Chondrocyte (in vitro differentiated cells): ENCODE results near the gene RNF213. TPM values are rescaled to one million over a fixed set of nuclear protein-coding genes. Genes with fewer than 3 reads are reported as not detected.

Source experiments
- DNase-seq: peaks from one replicate; pipeline ENCODE4 v3.0.0; 2021; ENCODE audit warnings: mixed read lengths, low spot score
- H3K27ac Mint-ChIP-seq: one replicate; pipeline ENCODE4 v1.8.0; 2021; ENCODE audit warnings: mild to moderate bottlenecking, moderate library complexity, mixed read lengths; ENCODE audit not compliant: unreplicated experiment
- H3K27me3 Mint-ChIP-seq: 2 replicates; pipeline ENCODE4 v1.8.0; 2021; ENCODE audit warnings: low read depth, mixed read lengths
- H3K36me3 Mint-ChIP-seq: 2 replicates; pipeline ENCODE4 v1.8.0; 2021; ENCODE audit warnings: low read depth, mixed read lengths
- H3K4me1 Mint-ChIP-seq: 2 replicates; pipeline ENCODE4 v1.8.0; 2021; ENCODE audit warnings: low read depth, mild to moderate bottlenecking, mixed read lengths
- H3K4me3 Mint-ChIP-seq: one replicate; pipeline ENCODE4 v1.8.0; 2021; ENCODE audit warnings: mild to moderate bottlenecking, moderate library complexity, mixed read lengths; ENCODE audit not compliant: unreplicated experiment
- H3K9me3 Mint-ChIP-seq: 2 replicates; pipeline ENCODE4 v1.8.0; 2021; ENCODE audit warnings: low read depth, mixed read lengths
- total RNA-seq: library from RNA; stranded (reverse); gene quantifications from 3 replicates; pipeline ENCODE4 v1.2.1, GENCODE V29; 2021
- TF ChIP-seq, protein P1 (sequence below): fragments of 200-600 bp; sonication (generic); IDR thresholded peaks from 2 replicates; pipeline ENCODE4 v1.5.0; 2021; ENCODE audit warnings: antibody characterized with exemption, mild to moderate bottlenecking, moderate library complexity

RNF213 gene
- total RNA-seq, 1 donor from 2014 or later = 73.2 TPM

DNA sequence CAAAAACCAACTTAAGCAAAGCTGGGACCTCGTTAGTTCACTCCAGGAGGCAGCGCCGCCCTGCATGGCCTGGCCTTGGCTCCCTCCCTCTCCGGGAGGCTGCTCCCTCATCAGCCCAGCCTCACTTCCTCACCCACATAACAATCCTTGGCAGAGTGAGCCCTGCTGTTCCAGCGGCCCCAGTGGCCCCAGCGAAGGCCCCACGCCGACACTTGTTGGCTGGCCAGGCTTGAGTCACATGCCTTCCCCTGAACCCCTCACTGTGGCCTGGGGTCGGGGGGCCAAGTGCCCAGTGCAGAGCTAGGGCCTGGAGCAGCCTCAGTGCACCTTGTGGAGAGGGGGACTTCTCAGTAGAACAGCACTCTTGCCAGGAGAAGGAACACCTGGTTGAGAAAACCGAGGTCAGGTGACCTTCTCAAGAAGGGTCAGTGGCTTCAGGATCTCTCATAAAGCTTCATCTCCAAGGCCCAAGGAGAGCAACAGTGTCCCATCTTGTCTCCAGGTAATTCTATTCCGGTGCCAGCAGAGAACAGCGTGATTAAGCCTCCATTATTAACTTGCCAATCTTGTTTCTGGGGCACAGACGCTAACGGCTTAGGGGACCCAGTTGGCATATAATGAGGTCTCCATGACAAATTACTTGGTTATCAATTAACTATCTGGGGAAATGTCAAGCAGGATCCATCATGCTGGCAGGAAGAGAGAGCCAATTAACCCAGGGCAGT is 181.1 kb downstream of the RNF213 start:
- peaks cover 3% of the 10 kb centered on the region for H3K36me3 Mint-ChIP-seq
- no peak for DNase-seq
- TF ChIP-seq, protein P1, sequence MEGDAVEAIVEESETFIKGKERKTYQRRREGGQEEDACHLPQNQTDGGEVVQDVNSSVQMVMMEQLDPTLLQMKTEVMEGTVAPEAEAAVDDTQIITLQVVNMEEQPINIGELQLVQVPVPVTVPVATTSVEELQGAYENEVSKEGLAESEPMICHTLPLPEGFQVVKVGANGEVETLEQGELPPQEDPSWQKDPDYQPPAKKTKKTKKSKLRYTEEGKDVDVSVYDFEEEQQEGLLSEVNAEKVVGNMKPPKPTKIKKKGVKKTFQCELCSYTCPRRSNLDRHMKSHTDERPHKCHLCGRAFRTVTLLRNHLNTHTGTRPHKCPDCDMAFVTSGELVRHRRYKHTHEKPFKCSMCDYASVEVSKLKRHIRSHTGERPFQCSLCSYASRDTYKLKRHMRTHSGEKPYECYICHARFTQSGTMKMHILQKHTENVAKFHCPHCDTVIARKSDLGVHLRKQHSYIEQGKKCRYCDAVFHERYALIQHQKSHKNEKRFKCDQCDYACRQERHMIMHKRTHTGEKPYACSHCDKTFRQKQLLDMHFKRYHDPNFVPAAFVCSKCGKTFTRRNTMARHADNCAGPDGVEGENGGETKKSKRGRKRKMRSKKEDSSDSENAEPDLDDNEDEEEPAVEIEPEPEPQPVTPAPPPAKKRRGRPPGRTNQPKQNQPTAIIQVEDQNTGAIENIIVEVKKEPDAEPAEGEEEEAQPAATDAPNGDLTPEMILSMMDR = no peak
- H3K27me3 Mint-ChIP-seq = peaks cover 11% of the 10 kb centered on the region
- no peak overlapping the region for H3K4me3 Mint-ChIP-seq
- no peak overlapping the region for H3K27ac Mint-ChIP-seq
- no peaks in the 10 kb centered on the region for H3K4me1 Mint-ChIP-seq
- H3K9me3 Mint-ChIP-seq = no peaks in the 10 kb centered on the region

DNA sequence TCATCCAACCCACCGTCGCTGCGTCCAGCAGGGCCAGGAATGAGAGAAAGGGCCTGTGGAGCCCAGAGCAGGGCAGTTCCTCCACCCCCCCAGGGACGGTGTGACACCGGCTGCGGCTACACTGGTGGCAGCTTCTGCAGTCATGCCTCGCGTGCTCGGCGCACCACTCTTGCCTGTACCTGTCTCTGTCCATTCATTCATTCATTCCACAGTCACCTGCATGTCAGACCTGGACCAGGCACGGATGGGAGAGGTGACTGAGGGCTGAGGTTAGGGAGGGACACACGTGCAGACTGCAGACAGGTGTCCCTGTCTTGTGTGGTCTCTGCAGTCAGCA is 181.6 kb downstream of the RNF213 start:
- Mint-ChIP-seq H3K27ac (no peak overlapping the region), H3K4me3 (no peak overlapping the region), H3K9me3 (no peaks in the 10 kb centered on the region), H3K4me1 (no peaks in the 10 kb centered on the region), H3K27me3 (peaks cover 11% of the 10 kb centered on the region), H3K36me3 (peaks cover 3% of the 10 kb centered on the region)
- DNase-seq = no peak
- TF ChIP-seq, protein P1 = no peak

DNA sequence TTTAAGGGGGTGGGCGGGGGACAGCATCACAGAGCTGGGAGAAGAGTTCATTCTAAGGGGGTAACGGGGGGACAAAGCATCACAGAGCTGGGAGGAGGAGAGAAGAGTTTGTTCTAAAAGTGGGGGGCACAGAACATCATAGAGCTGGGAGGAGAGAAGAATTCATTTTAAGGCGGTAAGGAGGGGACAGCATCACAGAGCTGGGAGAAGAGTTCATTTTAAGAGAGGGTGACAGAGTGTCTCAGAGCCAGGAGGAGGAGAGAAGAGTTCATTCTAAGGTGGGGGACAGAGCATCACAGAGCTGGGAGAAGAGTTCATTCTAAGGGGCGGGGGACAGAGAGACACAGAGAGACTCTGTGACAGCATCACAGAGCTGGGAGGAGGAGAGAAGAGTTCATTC is 182.1 kb downstream of the RNF213 start:
- Mint-ChIP-seq H3K27me3 (peaks cover 11% of the 10 kb centered on the region), H3K4me1 (no peaks in the 10 kb centered on the region), H3K27ac (no peak overlapping the region), H3K4me3 (no peak overlapping the region), H3K9me3 (no peaks in the 10 kb centered on the region), H3K36me3 (peaks cover 3% of the 10 kb centered on the region)
- DNase-seq = no peak
- TF ChIP-seq, protein P1 = no peak

DNA sequence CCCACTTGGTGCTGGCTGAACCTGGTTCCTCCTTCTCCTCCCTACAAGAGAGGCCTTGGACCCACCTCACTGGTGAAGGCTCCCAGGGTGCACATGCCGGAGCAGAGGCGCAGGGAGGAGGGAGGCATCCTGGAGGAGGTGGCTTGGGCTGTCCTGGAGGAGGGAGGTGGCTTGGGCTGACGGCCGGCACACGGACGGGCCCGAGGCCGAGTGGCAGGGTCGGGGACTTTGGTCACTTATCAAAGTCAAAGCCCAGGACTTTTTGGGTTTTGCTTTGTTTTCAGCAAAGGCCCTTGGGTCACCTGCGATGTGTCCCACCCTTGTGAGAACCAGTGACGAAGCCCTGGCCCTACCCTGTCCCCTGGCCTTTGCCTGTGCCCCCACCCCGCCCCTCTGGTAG is 182.8 kb downstream of the RNF213 start:
- Mint-ChIP-seq H3K9me3 (no peaks in the 10 kb centered on the region), H3K27me3 (peaks cover 11% of the 10 kb centered on the region), H3K4me3 (no peak overlapping the region), H3K27ac (no peak overlapping the region), H3K4me1 (no peaks in the 10 kb centered on the region), H3K36me3 (peaks cover 3% of the 10 kb centered on the region)
- DNase-seq = no peak
- TF ChIP-seq, protein P1 = no peak

DNA sequence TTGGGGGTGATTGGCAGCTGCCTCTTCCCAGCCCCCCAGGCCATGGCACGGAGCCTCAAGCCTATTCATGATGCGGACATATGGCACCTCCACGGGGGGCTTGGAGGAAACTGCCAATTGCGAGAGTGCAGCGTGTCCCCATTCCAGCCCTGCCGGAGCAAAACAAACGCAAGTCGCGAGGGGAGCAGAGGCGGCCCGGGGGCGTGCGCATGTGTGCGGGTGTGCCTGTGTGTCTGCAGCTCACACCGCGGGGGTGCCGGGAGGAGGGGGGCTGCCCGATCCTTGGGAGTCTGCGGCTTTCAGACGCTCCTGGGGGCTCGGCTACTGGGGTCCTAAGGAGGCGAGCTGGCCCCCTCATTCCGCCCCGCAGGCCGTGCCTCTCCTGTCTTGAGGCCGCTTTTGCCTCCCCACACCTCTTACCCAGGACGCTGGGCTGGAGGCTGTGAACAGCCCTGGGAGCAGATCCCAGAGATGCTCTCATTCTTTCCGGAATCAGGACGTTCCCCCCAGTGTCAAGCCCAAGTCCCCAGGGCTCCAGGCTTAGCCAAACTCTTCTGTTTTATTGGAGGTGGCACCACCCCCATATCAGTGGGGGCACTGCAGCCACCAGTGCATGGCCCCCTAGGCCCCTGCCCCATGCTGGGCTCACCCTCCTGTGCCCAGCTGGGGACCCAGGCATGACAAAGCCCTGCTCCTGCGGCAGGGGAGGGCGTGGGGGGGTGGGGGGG is 183.4 kb downstream of the RNF213 start:
- Mint-ChIP-seq H3K4me1 (no peaks in the 10 kb centered on the region), H3K27ac (no peak overlapping the region), H3K4me3 (no peak overlapping the region)

More for the DNA sequence above, 183.4 kb downstream of the RNF213 start:
- Mint-ChIP-seq H3K27me3 (peaks cover 11% of the 10 kb centered on the region), H3K9me3 (no peaks in the 10 kb centered on the region), H3K36me3 (peaks cover 3% of the 10 kb centered on the region)
- no peak for DNase-seq
- TF ChIP-seq, protein P1 = no peak
